HG02885 (cell line): Measurements from ENCODE around the gene LTB4R2.

Experiments
- ATAC-seq: cut with Tn5 transposase; IDR thresholded peaks from one replicate; pipeline ENCODE4 v1.9.1; 2021; ENCODE audit warnings: mild to moderate bottlenecking; ENCODE audit not compliant: unreplicated experiment, poor library complexity

Gene LTB4R2

DNA sequence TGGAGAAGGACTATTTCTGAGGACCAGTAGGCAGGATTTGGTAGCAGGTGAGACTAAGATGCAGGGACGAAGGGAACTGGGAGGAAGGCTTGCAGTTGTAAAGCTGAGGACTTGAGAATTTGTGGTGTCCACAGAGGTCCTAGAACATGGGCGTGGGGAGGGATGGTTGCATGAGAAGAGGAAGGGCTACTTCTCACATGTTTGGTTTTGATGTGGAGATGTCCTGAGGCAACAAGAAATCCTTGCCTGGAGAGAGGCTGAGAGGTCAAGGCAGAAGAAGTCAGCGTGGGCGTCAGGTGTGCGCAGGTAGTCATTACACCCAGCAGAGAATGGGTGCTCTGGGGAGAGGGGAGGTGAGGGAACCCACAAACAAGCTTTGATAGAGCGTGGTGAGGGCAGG, 32.9 kb upstream of the LTB4R2 start:
- no peak for ATAC-seq

DNA sequence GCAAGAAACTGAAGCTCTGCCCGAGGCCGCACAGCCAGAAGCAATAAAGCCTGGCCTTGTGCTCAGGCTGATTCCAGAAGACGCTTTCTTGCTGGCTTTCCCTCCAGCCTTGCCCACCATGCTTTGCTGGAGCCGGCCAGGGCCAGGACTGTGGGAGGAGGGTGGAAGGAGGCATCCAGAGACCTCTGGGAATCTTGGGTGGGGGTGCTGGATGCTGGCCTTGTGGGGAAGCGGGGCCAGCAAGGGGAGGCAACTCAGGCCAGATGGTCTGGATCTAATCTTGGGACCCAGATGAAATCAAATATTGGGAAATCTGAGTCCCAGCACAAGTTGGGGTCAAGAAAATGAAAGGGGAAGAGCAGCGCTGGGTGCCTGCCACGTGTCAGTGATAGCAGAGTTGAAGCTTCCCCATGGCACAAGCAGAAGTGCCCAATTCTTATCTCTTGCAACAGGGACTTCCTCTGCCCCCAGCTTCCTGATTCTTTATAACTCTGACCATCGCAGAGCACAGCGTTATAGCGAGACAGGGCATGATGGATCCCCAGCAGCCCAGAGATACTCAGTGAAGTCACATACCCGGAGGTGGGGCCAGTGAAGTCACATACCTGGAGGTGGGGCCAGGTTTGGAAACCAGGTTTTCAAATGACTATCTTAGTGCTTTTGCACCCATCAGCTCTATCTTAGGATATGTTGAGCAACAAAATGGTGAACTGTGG, 32.2 kb upstream of the LTB4R2 start:
- ATAC-seq, result no peak

DNA sequence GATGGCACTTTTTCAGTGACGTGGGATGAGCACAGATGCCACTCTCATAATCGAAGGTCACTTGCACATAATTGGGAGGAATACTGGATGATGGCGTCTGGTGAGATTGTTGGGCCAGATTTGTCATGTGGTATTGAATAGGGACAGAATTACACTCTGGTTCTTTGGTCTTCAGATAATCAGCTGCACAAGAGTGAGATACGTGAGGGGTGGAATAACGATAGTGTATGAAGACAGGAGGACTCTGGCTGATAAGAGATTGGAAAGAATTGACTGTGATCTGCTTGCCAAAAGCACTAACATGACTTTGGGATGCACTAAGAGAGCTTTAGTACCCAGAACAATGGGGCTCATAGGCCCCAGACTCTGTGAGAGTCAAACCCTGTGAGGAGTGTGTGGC, 31.5 kb upstream of the LTB4R2 start:
- ATAC-seq, result no peak

DNA sequence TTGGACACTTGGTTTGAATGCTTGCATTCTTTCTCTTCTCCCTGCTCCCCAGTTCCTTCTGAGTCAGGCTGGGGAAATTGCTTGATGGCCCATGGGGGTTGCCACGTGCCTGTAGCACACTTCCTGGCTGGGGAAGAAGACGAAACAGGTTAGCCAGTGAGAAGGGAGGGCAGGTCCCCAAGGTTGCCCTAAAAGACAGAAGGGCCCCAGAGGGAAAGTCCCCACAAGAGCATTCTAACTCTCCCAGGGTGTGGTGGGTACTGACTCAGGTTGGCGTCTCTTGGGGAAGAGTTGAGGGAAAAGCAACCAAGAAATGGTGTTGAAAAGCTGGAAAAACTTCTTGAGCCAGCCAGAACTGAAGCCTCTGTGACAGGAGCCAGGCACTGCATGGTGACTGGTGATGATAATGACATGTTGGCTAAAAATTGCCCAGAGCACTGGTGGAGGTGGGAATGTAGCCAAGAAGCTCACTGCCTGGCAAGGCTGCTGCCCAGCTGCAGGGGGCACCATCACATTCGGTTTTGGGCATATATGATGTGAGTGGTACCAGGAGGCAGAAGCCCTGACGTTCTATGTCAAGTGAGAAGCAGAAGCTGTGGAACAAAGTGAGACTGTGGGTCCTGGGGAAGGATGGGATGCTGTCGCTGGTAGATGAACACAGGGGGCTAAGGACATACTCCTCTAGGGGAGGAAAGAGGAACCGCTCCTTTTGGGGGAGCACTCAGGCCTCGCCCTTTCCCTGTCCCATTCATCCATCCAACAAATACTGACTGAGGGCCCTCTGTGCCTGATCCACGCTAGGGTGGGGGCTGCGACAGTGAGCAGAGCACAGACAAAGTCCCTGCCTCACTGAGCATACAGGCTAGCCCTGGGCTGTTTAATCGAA, 30.4 kb upstream of the LTB4R2 start:
- ATAC-seq, result peak; percentile 70

DNA sequence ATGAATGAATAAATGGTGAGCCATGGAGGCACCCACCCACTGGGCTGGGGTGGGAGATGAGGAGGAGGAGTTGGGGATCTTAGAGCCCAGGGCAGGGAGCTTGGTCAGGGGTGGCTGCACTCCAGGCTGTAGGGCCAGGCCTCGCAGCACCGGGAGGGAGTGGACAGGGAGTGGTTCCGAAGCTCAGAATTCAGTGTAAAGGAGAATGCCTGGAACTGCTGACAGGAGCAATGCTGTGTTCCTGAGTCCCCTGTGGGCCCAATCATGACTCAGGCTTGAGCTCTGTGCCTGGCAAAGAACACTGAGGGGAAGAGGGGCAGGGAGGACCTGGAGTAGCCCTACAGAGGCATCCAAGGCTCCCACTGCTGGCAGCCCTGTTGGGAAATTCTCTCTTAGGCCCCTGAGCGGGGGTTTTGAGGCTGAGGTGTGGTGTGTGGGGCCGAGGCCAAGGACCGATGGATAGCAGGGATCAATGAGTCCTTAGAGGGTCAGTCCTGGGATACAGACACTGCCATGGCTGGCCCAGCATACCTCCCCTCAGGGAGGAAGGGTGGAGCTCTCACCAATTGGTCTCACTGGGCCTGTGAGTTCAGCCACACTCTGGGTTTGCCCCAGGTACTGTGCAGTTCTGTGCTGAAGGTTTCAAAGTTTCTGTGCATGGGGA, 29.0 kb upstream of the LTB4R2 start:
- ATAC-seq, result no peak

DNA sequence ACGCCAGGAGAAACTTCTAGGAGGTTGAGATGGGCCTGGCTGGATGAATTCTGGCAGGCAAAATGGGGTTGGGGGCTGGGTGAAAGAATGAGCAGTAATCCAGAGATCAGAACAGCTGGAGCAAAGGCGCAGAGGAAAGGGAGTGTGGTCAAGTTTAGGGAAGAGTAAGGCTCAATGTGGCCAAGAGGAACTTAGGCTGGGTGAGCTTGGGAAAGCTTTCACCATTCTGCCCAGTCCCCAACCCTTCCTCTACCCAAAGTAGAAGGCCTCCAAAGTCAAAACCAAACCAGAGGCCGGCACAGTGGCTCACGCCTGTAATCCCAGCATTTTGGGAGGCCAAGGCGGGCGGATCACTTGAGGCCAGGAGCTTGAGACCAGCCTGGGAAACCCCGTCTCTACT, 28.3 kb upstream of the LTB4R2 start:
- no peak for ATAC-seq

DNA sequence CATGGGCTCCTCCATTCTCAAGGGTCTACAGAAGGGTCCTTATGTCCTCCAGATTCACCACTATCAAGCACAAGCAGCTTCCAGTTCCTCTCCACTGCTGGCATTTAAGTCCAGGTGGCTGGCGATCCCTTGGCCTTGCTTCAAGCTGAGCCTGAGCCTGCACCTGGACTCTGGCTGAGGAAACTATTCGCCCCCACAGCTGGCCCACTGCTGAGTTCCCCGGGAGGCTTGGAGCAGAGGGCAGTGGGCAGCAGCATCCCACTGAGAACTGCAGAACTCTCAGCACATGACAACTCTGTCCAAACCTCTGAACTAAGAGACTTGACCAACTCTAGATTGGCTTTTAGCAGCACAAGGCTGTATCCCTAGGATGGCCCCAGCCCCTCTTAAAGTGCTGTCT, 27.2 kb upstream of the LTB4R2 start:
- no peak for ATAC-seq

DNA sequence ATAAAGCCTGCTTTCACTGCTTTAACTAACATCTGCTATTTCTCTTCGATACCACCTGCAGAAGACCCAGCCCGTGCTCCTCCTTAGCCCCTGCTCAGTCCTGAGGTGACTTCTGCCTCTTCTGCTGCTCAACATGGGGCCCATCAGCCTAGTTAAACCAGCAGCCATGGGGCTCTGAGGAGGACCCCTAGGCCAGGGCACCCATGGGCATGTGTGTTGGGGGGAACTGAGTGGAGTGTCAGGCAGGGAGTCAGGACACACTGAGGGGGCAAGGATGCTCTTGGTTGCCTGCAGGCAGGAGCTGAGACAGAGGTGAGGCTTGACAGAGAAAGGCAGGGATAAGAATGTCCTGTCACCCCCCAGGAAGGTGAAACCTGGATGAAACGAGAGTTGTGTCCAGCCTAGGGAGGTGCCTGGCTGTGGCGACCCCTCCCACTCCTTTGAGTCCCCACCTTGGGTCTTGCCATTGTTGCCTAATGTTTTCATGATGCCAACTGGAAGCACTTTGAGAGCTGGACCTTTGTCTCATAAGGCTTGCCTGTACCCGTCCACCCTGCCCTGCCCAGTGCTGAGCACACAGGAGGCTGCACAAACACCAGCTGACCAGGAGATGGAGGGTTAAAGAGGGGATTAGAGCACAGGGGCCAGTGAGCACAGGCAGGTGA, 26.0 kb upstream of the LTB4R2 start:
- ATAC-seq, result no peak

DNA sequence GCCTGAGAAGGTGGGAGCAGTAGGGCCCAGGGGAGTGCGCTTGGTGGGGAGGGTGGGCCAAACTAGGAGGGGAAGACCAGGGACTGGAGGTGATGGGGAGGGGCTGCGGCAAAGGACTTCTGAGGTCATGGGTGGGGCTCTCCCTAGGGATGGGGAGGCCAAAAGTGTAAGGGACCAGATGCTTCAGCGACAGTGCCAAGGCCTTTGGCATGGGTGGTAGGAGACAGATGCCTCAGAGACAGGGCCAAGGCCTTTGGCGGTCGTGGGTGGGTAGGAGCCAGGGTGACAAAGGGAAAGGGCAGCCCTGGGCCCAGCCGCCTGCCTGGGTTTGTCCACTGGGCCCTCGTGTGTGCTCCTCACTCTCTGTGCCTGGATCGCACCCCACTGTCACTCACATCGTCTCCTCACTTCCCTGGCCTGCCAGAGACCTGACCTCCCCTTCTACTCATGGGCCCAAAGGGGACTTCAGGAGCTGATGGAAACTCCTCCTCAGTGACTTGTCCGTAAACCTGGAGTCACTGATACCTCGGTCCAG, 25.4 kb upstream of the LTB4R2 start:
- ATAC-seq, result no peak

DNA sequence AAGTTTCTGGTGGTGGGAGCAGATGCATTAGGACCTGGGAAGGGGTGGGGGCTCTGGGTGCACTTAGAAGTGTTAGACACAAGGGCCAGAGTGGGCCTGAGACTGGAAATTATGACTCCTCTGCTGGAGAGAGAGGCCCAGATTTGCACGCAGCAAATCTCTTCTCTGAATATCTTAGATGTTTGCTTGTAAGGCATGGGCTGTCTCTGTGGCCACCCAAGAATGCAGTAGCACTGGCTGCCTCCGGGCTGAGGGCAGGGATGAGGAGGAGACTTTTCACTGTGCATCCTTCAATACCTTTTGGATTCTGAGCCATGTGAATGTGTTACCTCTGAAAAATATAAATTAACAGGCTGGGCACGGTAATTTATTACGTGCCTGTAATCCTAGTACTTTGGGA, 24.6 kb upstream of the LTB4R2 start:
- ATAC-seq, result no peak

DNA sequence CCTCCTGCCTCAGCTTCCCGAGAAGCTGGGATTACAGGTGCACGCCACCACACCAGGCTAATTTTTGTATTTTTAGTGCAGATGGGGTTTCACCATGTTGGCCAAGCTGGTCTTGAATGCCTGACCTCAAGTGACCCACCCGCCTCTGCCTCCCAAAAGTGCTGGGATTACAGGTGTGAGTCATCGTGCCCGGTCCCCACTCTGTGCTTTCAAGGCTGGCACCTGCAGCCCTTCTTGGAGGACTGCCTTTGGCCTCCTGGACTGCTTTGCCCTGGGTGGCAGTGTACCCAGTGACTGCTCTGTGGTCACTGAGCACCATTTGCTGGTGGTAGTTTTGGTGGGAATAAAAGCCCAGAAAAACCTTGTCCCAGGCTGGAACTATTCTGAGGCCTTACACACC, 22.9 kb upstream of the LTB4R2 start:
- ATAC-seq, result no peak

DNA sequence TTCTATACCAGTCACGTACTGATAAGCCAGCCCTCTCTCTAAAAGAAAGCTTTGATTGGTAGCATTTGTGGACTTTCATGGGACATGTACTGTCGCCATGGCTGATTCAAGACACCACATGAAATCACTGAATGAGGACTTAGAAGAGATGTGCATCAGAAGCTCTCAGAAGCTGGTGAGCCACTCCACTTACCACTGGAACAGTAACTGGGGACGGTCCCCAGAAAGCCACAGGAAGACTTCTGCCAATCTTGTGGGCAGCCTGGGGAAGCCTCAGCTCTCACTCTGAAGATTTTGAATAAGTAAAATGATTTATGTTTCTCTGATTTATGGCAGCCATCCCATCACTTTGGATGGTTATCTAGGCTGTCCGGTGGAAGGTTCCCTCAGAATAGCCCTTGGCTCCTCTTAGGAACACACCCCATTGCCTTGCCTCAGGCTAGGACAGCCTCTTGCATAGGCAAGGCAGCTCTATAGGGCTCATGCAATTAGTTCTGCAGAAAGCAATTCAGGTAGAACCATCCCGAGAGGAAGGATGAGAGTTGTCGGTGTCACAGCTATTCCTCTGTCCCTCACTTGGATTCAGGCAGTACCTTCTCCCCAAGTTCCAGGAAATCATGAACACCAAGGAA, 20.2 kb upstream of the LTB4R2 start:
- ATAC-seq, result peak; percentile 85

DNA sequence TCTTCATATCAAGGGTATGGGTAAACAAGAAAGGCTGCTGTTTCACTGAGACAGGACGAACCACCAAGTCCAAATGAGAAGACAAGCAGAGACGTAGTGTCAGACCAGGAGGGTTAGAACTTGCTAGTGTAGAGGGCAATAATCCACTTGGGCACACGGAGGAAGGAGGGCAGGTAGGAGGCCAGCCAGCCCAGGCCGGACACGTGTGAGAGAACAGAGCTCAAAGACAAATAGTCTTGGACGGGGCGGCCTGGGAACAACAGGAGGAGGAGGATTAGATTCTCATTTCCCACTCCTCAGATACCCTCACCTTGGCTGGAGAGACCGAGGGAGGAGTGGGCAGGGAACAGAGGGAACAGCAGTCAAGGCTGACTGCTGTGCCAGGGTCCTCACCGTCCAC, 19.2 kb upstream of the LTB4R2 start:
- no peak for ATAC-seq

DNA sequence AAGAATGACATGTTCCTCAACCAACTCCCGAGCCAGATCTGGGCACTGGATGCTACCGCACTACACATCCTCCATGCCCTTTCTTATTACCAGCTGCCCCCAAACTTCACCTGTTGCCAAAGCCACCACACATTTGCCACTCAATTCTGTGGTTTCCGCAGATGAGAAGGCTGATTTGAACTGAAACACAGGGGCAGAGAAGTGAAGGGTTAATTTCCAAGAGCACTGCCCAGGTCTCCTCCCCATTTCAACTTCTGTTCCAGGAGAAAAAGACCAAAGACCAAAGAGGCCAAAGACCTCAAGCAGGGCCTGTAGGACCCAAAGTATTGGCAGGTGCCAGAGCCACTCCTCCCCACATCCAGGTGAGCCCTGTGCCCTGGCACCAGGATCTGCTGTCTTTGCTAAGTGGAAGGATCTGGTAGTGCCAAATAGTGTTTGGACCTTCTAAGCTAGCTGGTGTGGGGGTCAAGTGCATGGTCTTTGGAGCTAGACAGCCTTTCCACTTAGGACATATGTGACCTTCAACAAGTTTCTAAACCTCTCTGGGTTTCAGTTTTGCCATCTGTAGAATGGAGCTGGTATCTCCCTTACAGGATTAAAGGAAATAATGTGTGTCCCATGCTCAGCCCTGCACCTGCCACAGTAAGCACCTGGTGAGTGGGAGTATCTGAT, 18.4 kb upstream of the LTB4R2 start:
- ATAC-seq, result no peak

DNA sequence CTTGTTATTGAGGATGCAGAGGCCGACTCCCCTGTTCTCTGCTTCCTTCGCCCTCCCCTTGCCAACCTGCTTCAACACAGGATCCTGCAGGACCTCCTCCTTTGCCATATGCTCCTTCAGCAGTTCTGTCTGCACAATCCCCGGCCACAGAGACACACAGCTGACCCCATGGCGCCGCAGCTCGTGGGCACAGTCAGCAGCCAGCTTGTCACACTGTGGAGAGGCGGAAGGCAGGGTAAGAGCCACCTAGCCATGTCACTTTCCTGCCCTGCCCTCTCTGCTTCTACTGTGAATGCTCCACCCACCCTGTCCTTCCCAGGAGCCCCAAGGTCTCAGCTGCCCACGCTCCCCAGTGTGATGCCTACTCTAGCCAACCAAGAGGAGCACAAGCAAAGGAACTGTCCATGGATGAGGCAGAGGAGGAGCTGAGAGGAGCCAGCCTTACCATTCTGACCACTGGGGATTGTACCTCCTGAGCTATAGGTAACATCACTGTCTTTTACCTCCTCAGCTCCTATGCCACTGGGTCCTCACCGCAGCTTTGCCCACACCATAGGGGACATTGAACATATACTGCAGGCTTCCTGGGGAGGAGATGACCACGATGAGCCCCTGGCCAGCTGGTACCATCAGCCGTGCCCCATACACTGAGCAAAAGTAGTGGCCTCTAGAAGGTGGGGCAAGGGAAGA, 17.7 kb upstream of the LTB4R2 start:
- no peak for ATAC-seq

DNA sequence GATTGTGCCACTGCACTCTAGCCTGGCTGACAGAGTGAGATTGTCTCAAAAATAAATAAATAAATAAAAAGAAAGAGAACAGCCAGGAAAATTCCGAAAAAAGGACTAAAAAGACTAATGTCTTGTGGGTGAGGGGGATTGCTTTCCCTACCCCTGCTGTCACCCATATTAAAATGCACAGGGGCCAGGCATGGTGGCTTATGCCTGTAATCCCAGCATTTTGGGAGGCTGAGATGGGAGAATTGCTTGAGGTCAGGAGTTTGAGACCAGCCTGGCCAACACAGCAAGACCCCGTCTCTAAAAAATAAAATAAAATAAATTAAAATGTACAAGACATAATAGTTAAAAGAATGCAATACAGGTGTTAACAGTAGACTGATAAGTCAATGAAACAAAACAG, 16.4 kb upstream of the LTB4R2 start:
- ATAC-seq, result no peak

DNA sequence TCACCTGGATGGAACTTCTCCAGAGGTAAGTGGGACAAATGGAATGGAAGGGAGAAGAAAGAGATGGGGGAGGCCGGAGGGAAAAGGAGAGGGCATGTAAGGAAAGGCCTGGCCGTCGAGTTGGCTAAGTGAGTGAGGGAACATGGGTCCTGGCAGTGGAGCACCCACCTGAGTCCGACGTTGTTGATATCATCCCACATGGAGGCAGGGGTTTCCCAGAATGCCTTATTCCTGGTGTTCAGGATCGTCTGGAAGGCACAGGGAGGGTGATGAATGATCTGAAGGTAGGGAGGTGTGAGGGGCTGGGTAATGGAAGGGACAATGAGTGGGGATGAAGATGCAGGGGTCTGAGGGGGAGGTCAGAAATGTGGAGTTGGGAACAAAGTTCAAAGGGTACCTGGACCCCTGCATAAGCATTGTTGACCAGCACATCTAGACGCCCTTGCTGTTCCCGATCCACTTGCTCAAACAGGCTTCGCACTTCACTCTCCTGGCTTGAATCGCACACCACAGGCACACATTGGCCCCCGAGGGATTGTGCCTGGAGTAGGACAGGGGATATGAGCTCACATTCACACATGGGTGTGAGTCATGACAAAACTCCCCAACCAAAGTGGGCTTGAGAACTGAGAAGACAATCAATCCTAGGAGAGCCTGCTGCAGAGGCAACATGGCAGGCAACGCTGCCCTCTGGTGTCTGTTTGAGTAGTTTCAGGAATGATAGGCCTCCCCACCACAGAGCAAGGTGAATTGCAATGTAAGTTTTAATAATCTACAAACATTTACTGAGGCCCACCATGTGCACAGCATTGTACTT, 13.4 kb upstream of the LTB4R2 start:
- ATAC-seq, result peak; percentile 58
